KOPT-K1 (cell line): Measurements from ENCODE around the gene PRR3.
"Not testable (repeated sequence)": the region's sequence is repeated elsewhere in the genome, so short reads cannot be mapped to it uniquely, and the experiment has no call there.

Experiments used
- H3K27ac ChIP-seq: fragments of 200-600 bp; sonication (generic); 2 replicates; pipeline ENCODE4 v1.5.1; 2016; ENCODE audit warnings: antibody characterized with exemption, mild to moderate bottlenecking, low read depth, low read length; ENCODE audit not compliant: poor library complexity, severe bottlenecking
- H3K36me3 ChIP-seq: fragments of 200-600 bp; sonication (generic); 2 replicates; pipeline ENCODE4 v1.5.1; 2017; ENCODE audit warnings: antibody characterized with exemption, mild to moderate bottlenecking, low read length, moderate library complexity; ENCODE audit not compliant: insufficient read depth
- H3K9me3 ChIP-seq: fragments of 200-600 bp; sonication (generic); 2 replicates; pipeline ENCODE4 v1.5.1; 2017; ENCODE audit warnings: antibody characterized with exemption, low read length, mild to moderate bottlenecking; ENCODE audit not compliant: insufficient read depth, poor library complexity, severe bottlenecking

PRR3 gene

GRCh38 chr6:30521952-30522351, 35.1 kb upstream of the PRR3 start:
- not testable (repeated sequence) for H3K27ac ChIP-seq, H3K36me3 ChIP-seq
- H3K9me3 ChIP-seq, result peaks cover 15% of the 10 kb centered on the region

DNA sequence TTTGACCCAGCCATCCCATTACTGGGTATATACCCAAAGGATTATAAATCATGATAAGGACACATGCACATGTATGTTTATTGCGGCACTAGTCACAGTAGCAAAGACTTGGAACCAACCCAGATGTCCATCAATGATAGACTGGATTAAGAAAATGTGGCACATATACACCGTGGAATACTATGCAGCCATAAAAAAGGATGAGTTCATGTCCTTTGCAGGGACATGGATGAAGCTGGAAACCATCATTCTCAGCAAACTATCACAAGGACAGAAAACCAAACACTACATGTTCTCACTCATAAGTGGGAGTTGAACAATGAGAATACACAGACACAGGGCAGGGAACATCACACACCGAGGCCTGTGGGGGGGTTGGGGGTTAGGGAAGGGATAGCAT, 30.7 kb upstream of the PRR3 start:
- not testable (repeated sequence) for H3K36me3 ChIP-seq, H3K9me3 ChIP-seq, H3K27ac ChIP-seq

DNA sequence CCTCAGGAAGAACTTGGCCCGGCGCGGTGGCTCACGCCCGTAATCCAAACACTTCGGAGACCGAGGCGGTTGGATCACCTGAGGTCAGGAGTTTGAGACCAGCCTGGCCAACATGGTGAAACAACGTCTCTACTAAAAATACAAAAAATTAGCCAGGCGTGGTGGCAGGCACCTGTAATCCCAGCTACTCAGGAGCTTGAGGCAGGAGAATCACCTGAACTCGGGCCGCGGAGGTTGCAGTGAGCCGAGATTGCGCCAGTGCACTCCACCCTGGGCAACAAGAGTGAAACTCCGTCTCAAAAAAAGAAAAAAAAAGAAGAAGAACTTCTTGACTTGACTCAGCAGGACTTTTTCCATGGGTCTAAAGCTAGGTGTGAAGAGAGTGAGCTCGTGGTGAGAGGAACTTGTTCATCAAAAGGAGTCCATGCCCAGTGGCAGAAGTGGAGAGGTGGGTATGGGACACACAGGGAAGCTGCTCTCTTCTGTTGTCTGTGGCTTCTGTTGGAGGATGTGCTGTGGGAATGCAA, 27.7 kb upstream of the PRR3 start:
- H3K36me3 ChIP-seq, H3K9me3 ChIP-seq, H3K27ac ChIP-seq: not testable (repeated sequence)

DNA sequence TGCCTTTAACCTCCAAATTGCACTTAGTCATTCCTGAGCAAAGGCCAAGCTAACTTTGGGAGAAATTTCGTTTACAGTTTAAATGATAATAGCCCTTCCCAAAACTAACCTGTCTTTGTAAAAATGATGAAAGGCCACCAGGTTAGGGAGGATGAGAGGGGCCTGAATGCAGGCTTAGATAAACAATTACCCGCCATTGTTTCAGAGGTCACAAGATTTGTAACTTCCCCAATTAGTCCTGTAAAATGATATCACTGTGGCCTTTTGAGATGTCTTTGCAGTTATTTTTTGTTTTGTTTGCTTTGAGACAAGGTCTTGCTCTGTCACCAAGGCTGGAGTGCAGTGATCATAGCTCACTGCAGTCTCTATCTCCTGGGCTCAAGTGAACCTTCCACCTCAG, 27.1 kb upstream of the PRR3 start:
- Histone ChIP-seq H3K9me3 (peaks cover 5% of the 10 kb centered on the region), H3K36me3 (no peaks in the 10 kb centered on the region), H3K27ac (no peak overlapping the region)

- Histone ChIP-seq H3K27ac (no peak overlapping the region), H3K36me3 (no peaks in the 10 kb centered on the region), H3K9me3 (peaks cover 5% of the 10 kb centered on the region)
These were observed 23.4 kb upstream of the PRR3 start for GRCh38 chr6:30533460-30534294.

GRCh38 chr6:30537931-30538330, 19.2 kb upstream of the PRR3 start:
- Histone ChIP-seq H3K36me3 (no peaks in the 10 kb centered on the region), H3K9me3 (no peaks in the 10 kb centered on the region), H3K27ac (no peak overlapping the region)

DNA sequence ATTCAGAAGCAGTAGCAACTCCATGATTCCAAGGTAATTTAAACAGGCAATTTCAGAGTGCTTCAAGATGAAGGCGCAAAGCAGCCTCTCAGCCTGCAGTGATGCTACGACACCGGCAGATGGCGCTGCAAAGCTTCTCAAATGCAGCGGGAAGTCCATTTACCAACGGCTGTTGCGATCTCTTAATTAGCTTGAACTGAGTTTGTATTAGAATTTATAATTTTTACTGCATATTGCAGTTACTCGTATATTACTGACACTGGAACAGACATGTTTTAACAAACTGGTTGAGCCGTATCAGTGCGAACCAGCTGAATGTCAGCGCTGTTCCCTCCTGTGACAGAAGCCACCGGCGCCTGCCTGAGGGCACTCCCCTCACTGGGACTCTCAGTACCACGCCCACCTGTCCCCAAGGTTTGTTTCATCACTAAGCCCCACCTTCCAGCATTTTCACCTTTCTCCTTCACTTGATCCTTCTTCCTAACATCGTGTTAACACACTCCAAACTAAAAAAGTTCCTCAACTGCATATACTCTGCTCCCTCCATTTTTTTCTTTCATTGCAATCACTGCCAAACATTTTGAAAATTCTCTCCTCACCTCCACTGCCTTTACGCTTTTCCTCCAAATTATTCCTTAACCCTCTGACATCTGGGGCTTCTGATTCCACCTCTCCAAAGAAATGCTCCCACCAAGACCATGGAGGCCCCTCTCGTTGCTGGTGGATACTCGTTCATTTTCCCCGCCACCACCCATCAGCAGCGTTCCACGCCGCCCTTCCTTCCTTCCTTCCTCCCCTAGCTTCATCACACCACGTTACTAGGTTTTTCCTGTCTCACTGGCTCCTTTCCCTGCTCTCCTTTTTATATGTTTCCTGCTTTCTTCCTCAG, 15.3 kb upstream of the PRR3 start:
- Histone ChIP-seq H3K27ac (peak overlapping the region; percentile 17), H3K9me3 (no peaks in the 10 kb centered on the region), H3K36me3 (peaks cover 19% of the 10 kb centered on the region)

DNA sequence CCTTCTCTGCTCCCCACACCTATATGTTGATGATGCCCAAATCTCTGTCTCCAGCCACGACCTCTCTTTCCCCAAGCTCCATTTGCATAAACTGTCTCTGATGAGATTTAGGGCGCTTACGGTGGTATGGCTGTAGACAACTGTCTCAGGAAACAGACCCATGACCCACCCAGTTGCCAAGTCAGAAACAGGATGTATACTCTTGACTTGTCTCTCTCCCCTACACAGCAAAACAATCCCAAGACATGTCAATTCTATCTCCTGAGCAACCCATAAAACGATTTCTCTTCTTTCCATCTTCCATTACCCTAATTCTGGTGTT, 14.7 kb upstream of the PRR3 start:
- Histone ChIP-seq H3K36me3 (peaks cover 25% of the 10 kb centered on the region), H3K9me3 (no peaks in the 10 kb centered on the region), H3K27ac (peak overlapping the region; percentile 17)

GRCh38 chr6:30542915-30543314, 14.2 kb upstream of the PRR3 start:
- H3K36me3 ChIP-seq, result peaks cover 29% of the 10 kb centered on the region
- no peaks in the 10 kb centered on the region for H3K9me3 ChIP-seq
- H3K27ac ChIP-seq, result peak overlapping the region; percentile 17

- Histone ChIP-seq H3K36me3 (peaks cover 37% of the 10 kb centered on the region), H3K27ac (peak overlapping the region; percentile 25), H3K9me3 (no peaks in the 10 kb centered on the region)
These were observed 13.3 kb upstream of the PRR3 start for GRCh38 chr6:30543821-30544220.

GRCh38 chr6:30544666-30545272, 12.3 kb upstream of the PRR3 start:
- peak overlapping the region; percentile 25 for H3K27ac ChIP-seq
- H3K36me3 ChIP-seq, result peaks cover 47% of the 10 kb centered on the region
- H3K9me3 ChIP-seq, result no peaks in the 10 kb centered on the region

DNA sequence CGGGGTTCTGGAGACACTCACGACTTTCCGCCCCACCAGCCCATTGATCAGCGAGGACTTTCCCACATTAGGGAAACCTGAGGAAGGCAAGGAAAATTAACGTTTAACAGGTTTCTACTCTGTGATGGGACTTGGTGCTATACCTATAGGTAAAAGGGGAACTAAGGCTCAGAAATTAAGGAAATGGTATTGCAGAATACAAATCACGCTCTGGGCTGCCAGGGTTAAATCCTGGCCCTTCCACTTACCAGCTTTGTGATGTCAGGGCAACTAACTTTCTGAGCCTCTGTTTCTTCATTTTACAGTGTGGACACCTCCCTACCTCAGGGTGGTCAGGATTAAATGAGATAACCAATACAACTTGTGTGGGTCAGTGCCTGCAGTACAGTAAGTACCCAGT, 9.6 kb upstream of the PRR3 start:
- no peak overlapping the region for H3K27ac ChIP-seq
- peaks cover 73% of the 10 kb centered on the region for H3K36me3 ChIP-seq
- no peaks in the 10 kb centered on the region for H3K9me3 ChIP-seq

- H3K36me3 ChIP-seq, result peaks cover 82% of the 10 kb centered on the region
- no peaks in the 10 kb centered on the region for H3K9me3 ChIP-seq
- H3K27ac ChIP-seq, result no peak overlapping the region
These were observed 8.7 kb upstream of the PRR3 start for GRCh38 chr6:30548375-30548774.

DNA sequence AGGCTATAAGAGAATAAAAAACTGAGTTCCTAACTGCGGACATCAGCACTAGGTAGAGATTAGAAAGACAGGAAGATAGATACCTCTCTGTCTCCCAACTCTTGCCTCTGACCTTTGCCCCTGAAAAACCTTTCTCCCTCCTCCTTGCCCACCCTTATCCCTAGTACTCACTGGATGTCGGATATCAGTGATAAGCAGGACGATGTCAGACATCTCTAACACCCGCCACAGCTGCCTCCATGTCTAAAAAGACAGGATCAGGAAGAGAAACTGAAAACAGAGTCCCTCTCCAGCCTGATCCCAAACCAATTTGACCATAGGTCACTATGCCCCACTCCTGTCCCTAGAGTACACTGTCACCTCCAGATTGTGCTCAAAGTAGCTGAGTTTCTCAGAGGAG, 2.7 kb upstream of the PRR3 start:
- H3K9me3 ChIP-seq, result no peaks in the 10 kb centered on the region
- no peak overlapping the region for H3K27ac ChIP-seq
- H3K36me3 ChIP-seq, result peaks cover 72% of the 10 kb centered on the region
